K562 (cell line): ENCODE results near the gene MPST. TPM values are rescaled to one million over a fixed set of nuclear protein-coding genes. Genes with fewer than 3 reads are reported as not detected.

ENCODE experiments used
- ARID3A ChIP-seq: IDR thresholded peaks from 2 replicates; pipeline ENCODE4 v1.6.1; 2012; ENCODE audit warnings: low read depth, low read length, improper control_type of control experiment, borderline replicate concordance
- ARNT ChIP-seq, 2 experiments: fragments of 450-650 bp; IDR thresholded peaks; 2 replicates each; pipeline ENCODE4 v1.6.1; 2016; ENCODE audit warnings: mild to moderate bottlenecking in 1 of 2
- ATF4 ChIP-seq: fragments of 450-650 bp; formaldehyde crosslinking; IDR thresholded peaks from 2 replicates; pipeline ENCODE4 v1.4.0; 2022; ENCODE audit warnings: mild to moderate bottlenecking, moderate library complexity
- CC2D1A ChIP-seq: fragments of 450-650 bp; IDR thresholded peaks from 2 replicates; pipeline ENCODE4 v1.6.1; 2017; ENCODE audit warnings: mild to moderate bottlenecking
- CEBPZ ChIP-seq: fragments of 150-350 bp; IDR thresholded peaks from 2 replicates; pipeline ENCODE4 v1.6.1; 2014; ENCODE audit warnings: low read depth, mild to moderate bottlenecking, low read length, borderline replicate concordance
- ESRRA ChIP-seq: fragments of 450-650 bp; IDR thresholded peaks from 2 replicates; pipeline ENCODE4 v1.6.1; 2014; ENCODE audit warnings: low read depth, mild to moderate bottlenecking, moderate library complexity, borderline replicate concordance
- FOXA1 ChIP-seq: fragments of 450-650 bp; IDR thresholded peaks from 2 replicates; pipeline ENCODE4 v1.6.1; 2016; ENCODE audit warnings: mild to moderate bottlenecking, borderline replicate concordance
- GTF2F1 ChIP-seq: IDR thresholded peaks from 2 replicates; pipeline ENCODE4 v1.6.1; 2011; ENCODE audit warnings: low read depth, low read length, improper control_type of control experiment
- HDAC3 ChIP-seq: fragments of 450-650 bp; IDR thresholded peaks from 2 replicates; pipeline ENCODE4 v1.6.1; 2018; ENCODE audit warnings: borderline replicate concordance, mild to moderate bottlenecking, moderate library complexity; ENCODE audit not compliant: partially characterized antibody
- NCOA2 ChIP-seq, 2 experiments: fragments of 450-650 bp; IDR thresholded peaks; 2 replicates each; pipeline ENCODE4 v1.6.1; 2018; ENCODE audit warnings: mild to moderate bottlenecking in 2 of 2, moderate library complexity in 1 of 2; ENCODE audit not compliant: partially characterized antibody in 2 of 2
- NONO ChIP-seq, 2 experiments: fragments of 200-400 bp in 1 of 2; fragments of 450-650 bp in 1 of 2; formaldehyde crosslinking in 1 of 2; IDR thresholded peaks; 2 replicates each; pipeline ENCODE4 v1.6.1; 2017; ENCODE audit warnings: low read depth in 2 of 2, mild to moderate bottlenecking in 2 of 2, moderate library complexity in 2 of 2, low read length in 1 of 2
- NR2C2 ChIP-seq, 2 experiments: fragments of 200-800 bp in 1 of 2; sonication (Bioruptor generic) in 1 of 2; sonication (generic) in 1 of 2; formaldehyde crosslinking in 1 of 2; IDR thresholded peaks; 2 replicates each; pipeline versions ENCODE4 v1.6.1 to v1.8.0; 2016 to 2022; ENCODE audit warnings: mild to moderate bottlenecking in 1 of 2, missing compliant biosample characterization in 1 of 2, missing genetic modification characterization in 1 of 2, missing genetic modification reagents in 1 of 2
- RB1 ChIP-seq: fragments of 450-650 bp; IDR thresholded peaks from 2 replicates; pipeline ENCODE4 v1.6.1; 2017; ENCODE audit warnings: low read depth, mild to moderate bottlenecking
- SMAD4 ChIP-seq: fragments of 250-450 bp; sonication (Bioruptor Pico); conservative IDR thresholded peaks from 2 replicates; pipeline ENCODE4 v1.8.0; 2021; ENCODE audit warnings: inconsistent platforms, mild to moderate bottlenecking, moderate library complexity
- SMARCA4 ChIP-seq: fragments of 450-650 bp; IDR thresholded peaks from 2 replicates; pipeline ENCODE4 v1.6.1; 2016
- TCF3 ChIP-seq: sonication (generic); formaldehyde crosslinking; IDR thresholded peaks from 2 replicates; pipeline ENCODE4 v1.4.0; 2020; ENCODE audit warnings: mild to moderate bottlenecking, missing genetic modification reagents
- UBTF ChIP-seq, 2 experiments: IDR thresholded peaks; 2 replicates each; pipeline ENCODE4 v1.6.1; 2012; ENCODE audit warnings: improper control_type of control experiment in 2 of 2, low read depth in 2 of 2, low read length in 2 of 2, borderline replicate concordance in 1 of 2
- ZBED1 ChIP-seq: IDR thresholded peaks from 2 replicates; pipeline ENCODE4 v1.6.1; 2014
- ZNF12 ChIP-seq: sonication (generic); formaldehyde crosslinking; IDR thresholded peaks from 2 replicates; pipeline ENCODE4 v1.4.0; 2020; ENCODE audit warnings: mild to moderate bottlenecking, missing genetic modification reagents
- ZNF274 ChIP-seq: IDR thresholded peaks from 2 replicates; pipeline ENCODE4 v1.6.1; 2011; ENCODE audit warnings: low read depth, mild to moderate bottlenecking, low read length, moderate library complexity, borderline replicate concordance
- polyA plus RNA-seq, 8 experiments: library from polyadenylated mRNA; depleted of rRNA in 4 of 8; stranded (reverse) in 5 of 8; unstranded in 3 of 8; fragments of >200 nt; fragmentation: Nextera tagmentation in 2 of 8; fragmentation: Illumina TruSeq in 1 of 8; extraction: Ambion mirVana in 2 of 8; extraction: Trizol in 1 of 8; gene quantifications; 2 replicates each; pipeline versions ENCODE4 v1.2.1 to v1.2.3, GENCODE V29; 2011 to 2014; ENCODE audit warnings: inconsistent platforms in 1 of 8, missing spikeins in 1 of 8
- total RNA-seq, 7 experiments: library from RNA; depleted of rRNA in 6 of 7; stranded (reverse); fragments of >200 nt in 6 of 7; fragmentation: Illumina TruSeq in 2 of 7; extraction: Trizol in 2 of 7; gene quantifications; 2 replicates each; pipeline versions ENCODE4 v1.2.1 to v1.2.3, GENCODE V29; 2011 to 2021; ENCODE audit warnings: low replicate concordance in 1 of 7

MPST gene
- total and polyA plus RNA-seq, 9 of the 15 experiments (the other 6 are each of a cell fraction or from before 2014, with no cell fraction given), result 0.65 to 104 (median 24.3) TPM

GRCh38 chr22:36982136-36982535 is 37.4 kb upstream of the MPST start (continued):
- TF ChIP-seq ARID3A (no peak), UBTF (IDR thresholded peaks at IDR 0.05; ENCODE audit: borderline replicate concordance in 1 of 2, low read depth in 2 of 2, low read length in 2 of 2) (no peak), NR2C2 (CRISPR knock-in tag; IDR thresholded peaks at IDR 0.05) (no peak), NR2C2 (tag; IDR thresholded peaks at IDR 0.05) (no peak), ESRRA (no peak), CC2D1A (peak; percentile 43; the same call in 1 of the 2 replicates), ZBED1 (no peak), TCF3 (CRISPR knock-in tag) (peak; percentile 89), RB1 (no peak), SMAD4 (peak; percentile 36; the same call in 1 of the 2 replicates), CEBPZ (no peak), SMARCA4 (peak; percentile 83), NCOA2 (IDR thresholded peaks at IDR 0.05; ENCODE audit: partially characterized antibody in 2 of 2) (peak in 1 of 2 experiments; percentile 17), ARNT (IDR thresholded peaks at IDR 0.05) (0 out of 4 replicates have a peak, but pooled peaks of 1 of the 2 experiments have one; percentile 44), ZNF12 (CRISPR knock-in tag) (no peak), HDAC3 (no peak), GTF2F1 (no peak), FOXA1 (no peak), ATF4 (CRISPR knock-in tag) (no peak), ZNF274 (no peak; the same call in 1 of the 2 replicates), NONO (IDR thresholded peaks at IDR 0.05; ENCODE audit: low read depth in 2 of 2, low read length in 1 of 2) (no peak)
